Smooth muscle cell (in vitro differentiated cells): ENCODE results near the gene RDH12. TPM values are rescaled to one million over a fixed set of nuclear protein-coding genes. Genes with fewer than 3 reads are reported as not detected.

Experiments
- DNase-seq: peaks from one replicate; lab custom pipeline; 2025; ENCODE audit not compliant: unreplicated experiment; lab: John Stamatoyannopoulos, UW
- H2AFZ ChIP-seq: fragments of 200-600 bp; sonication (generic); 2 replicates; pipeline ENCODE4 v1.6.0; 2016; ENCODE audit warnings: antibody characterized with exemption, low read depth, mild to moderate bottlenecking
- H3F3A ChIP-seq: fragments of 200-600 bp; sonication (generic); 2 replicates; pipeline ENCODE4 v1.6.0; 2017; ENCODE audit warnings: antibody characterized with exemption, low read depth
- H3K27ac ChIP-seq: fragments of 200-600 bp; sonication (generic); 2 replicates; pipeline ENCODE4 v1.5.1; 2016; ENCODE audit warnings: low read depth, mild to moderate bottlenecking
- H3K27me3 ChIP-seq: fragments of 200-600 bp; sonication (generic); 2 replicates; pipeline ENCODE4 v1.6.1; 2016; ENCODE audit warnings: low read depth, mild to moderate bottlenecking
- H3K36me3 ChIP-seq: fragments of 200-600 bp; sonication (generic); 2 replicates; pipeline ENCODE4 v1.5.1; 2016; ENCODE audit warnings: low read depth
- H3K4me1 ChIP-seq: fragments of 200-600 bp; sonication (generic); 2 replicates; pipeline ENCODE4 v1.5.1; 2016; ENCODE audit warnings: low read depth
- H3K4me2 ChIP-seq: fragments of 200-600 bp; sonication (generic); 2 replicates; pipeline ENCODE4 v1.6.0; 2016; ENCODE audit warnings: mild to moderate bottlenecking
- H3K4me3 ChIP-seq: fragments of 200-600 bp; sonication (generic); 2 replicates; pipeline ENCODE4 v1.5.1; 2016; ENCODE audit warnings: mild to moderate bottlenecking
- H3K79me2 ChIP-seq: fragments of 200-600 bp; sonication (generic); 2 replicates; pipeline ENCODE4 v1.6.0; 2016; ENCODE audit warnings: low read depth, mild to moderate bottlenecking
- H3K9ac ChIP-seq: fragments of 200-600 bp; sonication (generic); 2 replicates; pipeline ENCODE4 v1.6.0; 2016; ENCODE audit warnings: low read depth
- H3K9me3 ChIP-seq: fragments of 200-600 bp; sonication (generic); replicated peaks from 2 replicates; pipeline ENCODE4 v1.5.1; 2016; ENCODE audit warnings: low read depth
- H4K20me1 ChIP-seq: fragments of 200-600 bp; sonication (generic); 2 replicates; pipeline ENCODE4 v1.6.0; 2016; ENCODE audit warnings: low read depth
- WGBS: methylation state at CpG from one replicate; pipeline ENCODE4 v1.1.7; 2016; ENCODE audit warnings: low lambda C conversion rate; 5-methylcytosine and 5-hydroxymethylcytosine counted together
- polyA plus RNA-seq: library from polyadenylated mRNA; unstranded; fragments of >200 nt; fragmentation: Nextera tagmentation; extraction: Ambion mirVana; gene quantifications from 2 replicates; pipeline ENCODE4 v1.2.1, GENCODE V29; 2016
- total RNA-seq: library from RNA; depleted of rRNA; stranded (reverse); fragments of >200 nt; gene quantifications from 2 replicates; pipeline ENCODE4 v1.2.3, GENCODE V29; 2014
- TF ChIP-seq, protein P1 (sequence below): fragments of 200-600 bp; sonication (generic); IDR thresholded peaks from 2 replicates; pipeline ENCODE4 v1.5.1; 2017; ENCODE audit warnings: borderline replicate concordance, mild to moderate bottlenecking, antibody characterized with exemption; ENCODE audit not compliant: insufficient read depth, poor library complexity, severe bottlenecking

The RDH12 gene
- total and polyA plus RNA-seq, 2 experiments from 2014 or later: 0.30 to 1.9 TPM

DNA sequence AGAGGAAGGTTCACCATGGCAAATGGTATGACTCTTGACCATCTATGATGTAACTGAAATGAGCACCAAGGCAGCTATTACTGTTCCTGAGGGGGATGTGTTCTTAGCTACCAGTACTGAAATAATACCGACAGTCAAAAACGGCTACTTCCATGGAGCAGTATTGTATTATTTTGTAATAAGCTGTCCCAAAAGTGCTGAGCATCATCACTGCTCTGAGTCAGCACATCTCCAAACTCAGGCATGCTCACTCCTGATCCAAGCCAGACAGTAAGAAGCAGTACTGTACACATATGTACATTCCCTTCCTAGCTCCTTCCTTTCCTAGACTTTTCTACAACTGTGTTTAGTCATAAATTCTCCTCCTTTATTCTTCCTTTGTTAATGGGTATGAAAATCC lies 35.8 kb upstream of the RDH12 start:
- WGBS: 94% methylated on average over 2 of the region's 2 CpGs
- DNase-seq: no peak
- Histone ChIP-seq H2AFZ (no peak overlapping the region), H3K4me1 (no peaks in the 10 kb centered on the region), H3K27ac (peak overlapping the region; percentile 50), H3K79me2 (peaks cover 85% of the 10 kb centered on the region), H3K4me3 (no peak overlapping the region), H3K4me2 (no peak overlapping the region), H3K27me3 (no peaks in the 10 kb centered on the region), H4K20me1 (peaks cover 68% of the 10 kb centered on the region), H3K9ac (peak overlapping the region; percentile 46), H3F3A (no peaks in the 10 kb centered on the region), H3K36me3 (no peaks in the 10 kb centered on the region), H3K9me3 (no peaks in the 10 kb centered on the region)
- TF ChIP-seq, protein P1, sequence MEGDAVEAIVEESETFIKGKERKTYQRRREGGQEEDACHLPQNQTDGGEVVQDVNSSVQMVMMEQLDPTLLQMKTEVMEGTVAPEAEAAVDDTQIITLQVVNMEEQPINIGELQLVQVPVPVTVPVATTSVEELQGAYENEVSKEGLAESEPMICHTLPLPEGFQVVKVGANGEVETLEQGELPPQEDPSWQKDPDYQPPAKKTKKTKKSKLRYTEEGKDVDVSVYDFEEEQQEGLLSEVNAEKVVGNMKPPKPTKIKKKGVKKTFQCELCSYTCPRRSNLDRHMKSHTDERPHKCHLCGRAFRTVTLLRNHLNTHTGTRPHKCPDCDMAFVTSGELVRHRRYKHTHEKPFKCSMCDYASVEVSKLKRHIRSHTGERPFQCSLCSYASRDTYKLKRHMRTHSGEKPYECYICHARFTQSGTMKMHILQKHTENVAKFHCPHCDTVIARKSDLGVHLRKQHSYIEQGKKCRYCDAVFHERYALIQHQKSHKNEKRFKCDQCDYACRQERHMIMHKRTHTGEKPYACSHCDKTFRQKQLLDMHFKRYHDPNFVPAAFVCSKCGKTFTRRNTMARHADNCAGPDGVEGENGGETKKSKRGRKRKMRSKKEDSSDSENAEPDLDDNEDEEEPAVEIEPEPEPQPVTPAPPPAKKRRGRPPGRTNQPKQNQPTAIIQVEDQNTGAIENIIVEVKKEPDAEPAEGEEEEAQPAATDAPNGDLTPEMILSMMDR: no peak

DNA sequence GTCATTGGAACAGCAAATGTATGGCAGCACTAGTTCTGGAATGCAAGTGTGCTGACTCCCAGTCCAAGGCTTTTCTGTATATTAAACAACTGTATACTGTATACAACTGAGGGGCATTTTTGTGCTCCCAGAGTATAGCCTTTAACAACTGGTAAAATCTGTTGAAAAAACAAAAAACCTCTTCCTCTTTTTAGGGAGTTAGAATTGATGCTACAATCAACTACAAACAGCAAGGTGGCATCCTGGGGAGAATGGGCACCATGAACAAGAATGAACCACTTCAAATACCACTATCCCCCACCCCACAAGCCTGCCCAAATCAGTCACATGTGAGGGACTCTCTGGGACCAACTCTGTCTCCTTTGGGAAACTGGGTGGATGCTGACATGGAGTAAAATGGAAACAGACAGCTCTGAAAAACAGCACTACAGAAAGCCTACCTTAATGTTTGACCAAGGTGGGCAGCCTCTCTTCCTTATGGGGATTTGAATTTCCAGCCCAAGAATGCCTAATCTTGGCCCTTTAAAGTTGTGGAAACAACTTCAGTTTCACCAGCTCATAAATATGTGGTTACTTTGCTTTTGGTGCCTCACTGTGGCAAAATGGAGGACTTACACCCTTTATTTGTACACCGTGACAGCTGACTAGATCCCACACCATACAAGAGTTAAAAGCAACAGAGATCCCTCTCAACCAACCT lies 34.8 kb upstream of the RDH12 start:
- DNase-seq: no peak
- Histone ChIP-seq H3K4me2 (no peak overlapping the region), H3K9ac (no peak overlapping the region), H3K4me3 (no peak overlapping the region), H3K36me3 (no peaks in the 10 kb centered on the region), H3K27ac (peak overlapping the region; percentile 50), H3F3A (no peaks in the 10 kb centered on the region), H3K4me1 (no peaks in the 10 kb centered on the region), H3K79me2 (peaks cover 89% of the 10 kb centered on the region), H4K20me1 (peaks cover 78% of the 10 kb centered on the region), H3K27me3 (no peaks in the 10 kb centered on the region), H3K9me3 (no peaks in the 10 kb centered on the region), H2AFZ (no peak overlapping the region)
- TF ChIP-seq, protein P1: peak; percentile 64
- 30% methylated on average over 1 of the region's 1 CpG for WGBS

DNA sequence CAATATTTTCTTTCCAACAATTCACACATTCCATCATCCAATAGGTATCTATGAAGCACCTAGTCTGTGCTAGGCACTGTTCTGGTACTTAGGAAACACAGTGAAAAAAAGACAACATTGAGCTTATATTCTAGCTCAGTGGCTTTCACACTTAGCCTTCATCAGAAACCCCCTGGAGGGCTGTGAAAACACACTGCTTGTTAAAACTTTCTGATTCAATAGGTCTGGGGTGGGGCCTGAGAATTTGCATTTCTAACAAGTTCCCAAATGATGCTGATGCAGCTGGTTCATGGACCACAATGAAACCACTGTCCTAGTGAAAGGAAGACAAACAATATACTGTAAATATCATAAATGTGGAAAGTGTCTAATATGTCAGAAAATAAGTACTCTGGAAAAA lies 33.1 kb upstream of the RDH12 start:
- TF ChIP-seq, protein P1: no peak
- no peak overlapping the region for H3K4me3 ChIP-seq
- H3K9me3 ChIP-seq: no peaks in the 10 kb centered on the region
- no peaks in the 10 kb centered on the region for H3F3A ChIP-seq
- no peak overlapping the region for H3K4me2 ChIP-seq
- H3K4me1 ChIP-seq: peaks cover 4% of the 10 kb centered on the region
- no peaks in the 10 kb centered on the region for H3K36me3 ChIP-seq
- H3K27me3 ChIP-seq: no peaks in the 10 kb centered on the region
- H3K9ac ChIP-seq: no peak overlapping the region
- peaks cover 89% of the 10 kb centered on the region for H3K79me2 ChIP-seq
- no peak overlapping the region for H2AFZ ChIP-seq
- H4K20me1 ChIP-seq: peaks cover 89% of the 10 kb centered on the region
- peak overlapping the region; percentile 3 for H3K27ac ChIP-seq
- DNase-seq: no peak

DNA sequence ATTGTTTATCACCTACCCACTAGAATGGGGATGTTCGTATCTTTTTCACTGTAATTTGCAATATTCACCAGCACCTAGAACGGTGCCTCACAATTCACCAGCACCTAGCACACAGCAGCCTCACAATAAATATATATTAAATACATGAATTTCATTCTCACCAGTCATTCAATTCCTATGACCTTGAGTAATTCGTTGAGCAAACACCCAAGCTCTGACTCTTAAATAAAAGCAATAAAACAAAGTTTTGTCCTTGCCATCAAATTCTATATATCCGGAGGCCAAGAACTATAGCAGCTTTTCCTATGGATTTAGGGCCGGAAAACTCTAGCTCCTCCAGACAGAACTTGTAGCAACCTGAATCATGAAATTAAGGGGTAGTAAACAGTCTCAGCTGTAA lies 28.2 kb upstream of the RDH12 start:
- DNase-seq: no peak
- H3K4me1 ChIP-seq: peaks cover 8% of the 10 kb centered on the region
- TF ChIP-seq, protein P1: no peak
- H2AFZ ChIP-seq: no peak overlapping the region
- peak overlapping the region; percentile 97 for H3K4me3 ChIP-seq
- 69% methylated on average over 5 of the region's 5 CpGs for WGBS
- H3F3A ChIP-seq: no peaks in the 10 kb centered on the region
- H3K27ac ChIP-seq: peak overlapping the region; percentile 99
- H3K79me2 ChIP-seq: peaks cover 66% of the 10 kb centered on the region
- no peaks in the 10 kb centered on the region for H3K9me3 ChIP-seq
- peak overlapping the region; percentile 100 for H3K9ac ChIP-seq
- peak overlapping the region; percentile 91 for H3K4me2 ChIP-seq
- H4K20me1 ChIP-seq: peaks cover 52% of the 10 kb centered on the region
- H3K36me3 ChIP-seq: no peaks in the 10 kb centered on the region
- H3K27me3 ChIP-seq: no peaks in the 10 kb centered on the region
